GM21447 (cell line): ENCODE measurements around the gene NFIL3.
A peak's percentile ranks its signal among the peaks of the same experiment; 100 is the strongest.
"Not testable (repeated sequence)": the region's sequence is repeated elsewhere in the genome, so short reads cannot be mapped to it uniquely, and the experiment has no call there.

Experiments
- ATAC-seq: cut with Tn5 transposase; IDR thresholded peaks from one replicate; pipeline ENCODE4 v1.9.1; 2021; ENCODE audit not compliant: unreplicated experiment

NFIL3 gene, protein sequence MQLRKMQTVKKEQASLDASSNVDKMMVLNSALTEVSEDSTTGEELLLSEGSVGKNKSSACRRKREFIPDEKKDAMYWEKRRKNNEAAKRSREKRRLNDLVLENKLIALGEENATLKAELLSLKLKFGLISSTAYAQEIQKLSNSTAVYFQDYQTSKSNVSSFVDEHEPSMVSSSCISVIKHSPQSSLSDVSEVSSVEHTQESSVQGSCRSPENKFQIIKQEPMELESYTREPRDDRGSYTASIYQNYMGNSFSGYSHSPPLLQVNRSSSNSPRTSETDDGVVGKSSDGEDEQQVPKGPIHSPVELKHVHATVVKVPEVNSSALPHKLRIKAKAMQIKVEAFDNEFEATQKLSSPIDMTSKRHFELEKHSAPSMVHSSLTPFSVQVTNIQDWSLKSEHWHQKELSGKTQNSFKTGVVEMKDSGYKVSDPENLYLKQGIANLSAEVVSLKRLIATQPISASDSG

DNA sequence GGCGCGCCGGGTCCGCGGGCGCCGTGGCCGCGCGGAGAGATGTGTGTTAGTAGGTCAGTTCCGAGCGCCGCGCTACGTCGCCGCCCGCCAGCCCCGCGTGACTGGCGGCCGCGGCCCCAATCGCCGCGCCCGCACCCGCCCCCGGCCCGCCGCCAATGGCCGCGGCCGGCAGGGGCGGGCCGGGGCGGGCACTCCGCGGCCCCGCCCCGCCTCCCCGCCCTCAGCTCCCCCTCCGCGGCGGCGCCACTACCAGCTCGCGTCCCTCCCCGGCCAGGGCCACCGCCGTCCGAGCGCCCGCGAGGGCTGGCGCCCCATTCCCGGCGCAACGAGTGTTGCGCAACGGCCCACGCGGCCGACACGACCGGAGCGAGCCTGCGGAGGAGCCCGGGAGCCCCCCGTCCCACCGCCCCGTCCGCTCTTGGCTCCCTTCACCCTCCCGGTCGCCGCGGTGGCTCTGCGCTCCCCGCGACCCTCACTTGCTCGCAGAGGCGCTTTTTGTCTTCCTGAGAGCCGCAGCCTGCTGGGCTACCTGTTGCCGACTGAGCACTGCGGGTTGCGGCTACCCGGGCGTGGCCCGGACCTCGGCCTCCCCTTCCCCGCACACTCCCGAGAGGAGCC lies at the start of gene NFIL3:
Gene NFIL3 (minus strand): TSS at position 48 of the 618 bp plus-strand sequence. CDS start 13,098 bp downstream, outside the sequence.
- ATAC-seq: peak; percentile 65

DNA sequence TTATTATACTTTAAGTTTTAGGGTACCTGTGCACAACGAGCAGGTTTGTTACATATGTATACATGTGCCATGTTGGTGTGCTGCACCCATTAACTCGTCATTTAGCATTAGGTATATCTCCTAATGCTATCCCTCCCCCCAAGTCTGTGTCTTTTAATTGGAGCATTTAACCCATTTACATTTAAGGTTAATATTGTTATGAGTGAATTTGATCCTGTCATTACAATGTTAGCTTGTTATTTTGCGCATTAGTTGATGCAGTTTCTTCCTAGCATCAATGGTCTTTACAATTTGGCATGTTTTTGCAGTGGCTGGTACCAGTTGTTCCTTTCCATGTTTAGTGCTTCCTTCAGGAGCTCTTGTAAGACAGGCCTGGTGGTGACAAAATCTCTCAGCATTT lies 47.9 kb upstream of the NFIL3 start:
- not testable (repeated sequence) for ATAC-seq

DNA sequence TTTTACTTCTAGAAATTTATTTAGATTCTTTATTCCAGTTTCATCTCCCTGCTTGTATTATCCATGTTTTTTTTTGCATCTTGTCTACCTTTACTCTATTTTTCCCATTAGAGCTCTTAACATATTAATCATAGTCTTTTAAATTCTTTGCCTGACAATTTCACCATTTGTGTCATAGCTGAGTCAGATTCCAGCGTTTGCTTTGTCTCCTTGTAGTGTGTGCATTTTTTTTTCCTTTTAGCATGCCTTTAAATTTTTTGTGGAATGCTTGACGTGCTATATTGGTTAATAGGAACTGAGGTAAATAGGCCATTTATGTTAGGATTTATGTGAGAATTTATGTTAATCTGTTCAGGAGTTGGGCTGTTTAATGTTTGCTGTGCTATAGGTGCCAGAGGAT lies 41.8 kb upstream of the NFIL3 start:
- no peak for ATAC-seq

DNA sequence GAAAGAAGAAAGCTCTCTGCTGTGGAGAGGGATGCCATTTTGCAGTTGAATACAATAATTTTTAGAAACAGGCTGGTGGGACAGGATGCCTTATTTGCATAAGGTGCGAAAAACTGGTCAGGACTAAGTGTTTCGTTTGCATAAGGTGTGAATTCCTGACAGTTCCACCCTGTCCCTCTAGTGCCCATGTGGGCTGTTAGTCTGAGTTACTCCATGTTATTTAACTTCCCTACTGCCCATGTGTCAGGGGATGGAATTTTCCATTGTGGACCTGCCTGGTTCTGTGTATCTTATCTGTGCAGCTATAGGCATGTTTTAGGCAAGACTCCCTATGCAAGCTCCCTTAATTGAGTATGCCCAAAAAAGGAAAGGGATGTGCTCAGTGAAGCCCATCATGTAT lies 35.3 kb upstream of the NFIL3 start:
- ATAC-seq: no peak

DNA sequence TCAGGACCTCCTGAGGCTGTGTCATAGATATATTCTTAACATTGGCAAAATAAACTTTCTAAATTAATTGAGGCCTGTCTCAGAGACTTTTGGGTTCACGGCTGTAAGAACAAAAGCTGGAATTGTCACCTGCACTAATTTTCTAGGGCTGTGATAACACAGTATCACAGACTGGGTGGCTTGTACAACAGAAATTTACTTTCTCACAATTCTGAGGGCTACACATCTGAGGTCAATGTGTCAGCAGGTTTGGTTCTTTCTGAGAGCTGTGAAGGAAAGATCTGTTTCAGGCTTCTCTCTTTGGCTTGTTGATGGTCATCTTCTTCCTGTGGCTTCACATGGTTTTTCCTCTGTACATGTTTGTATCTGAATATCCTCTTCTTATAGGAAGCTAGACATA lies 29.2 kb upstream of the NFIL3 start:
- ATAC-seq: no peak

DNA sequence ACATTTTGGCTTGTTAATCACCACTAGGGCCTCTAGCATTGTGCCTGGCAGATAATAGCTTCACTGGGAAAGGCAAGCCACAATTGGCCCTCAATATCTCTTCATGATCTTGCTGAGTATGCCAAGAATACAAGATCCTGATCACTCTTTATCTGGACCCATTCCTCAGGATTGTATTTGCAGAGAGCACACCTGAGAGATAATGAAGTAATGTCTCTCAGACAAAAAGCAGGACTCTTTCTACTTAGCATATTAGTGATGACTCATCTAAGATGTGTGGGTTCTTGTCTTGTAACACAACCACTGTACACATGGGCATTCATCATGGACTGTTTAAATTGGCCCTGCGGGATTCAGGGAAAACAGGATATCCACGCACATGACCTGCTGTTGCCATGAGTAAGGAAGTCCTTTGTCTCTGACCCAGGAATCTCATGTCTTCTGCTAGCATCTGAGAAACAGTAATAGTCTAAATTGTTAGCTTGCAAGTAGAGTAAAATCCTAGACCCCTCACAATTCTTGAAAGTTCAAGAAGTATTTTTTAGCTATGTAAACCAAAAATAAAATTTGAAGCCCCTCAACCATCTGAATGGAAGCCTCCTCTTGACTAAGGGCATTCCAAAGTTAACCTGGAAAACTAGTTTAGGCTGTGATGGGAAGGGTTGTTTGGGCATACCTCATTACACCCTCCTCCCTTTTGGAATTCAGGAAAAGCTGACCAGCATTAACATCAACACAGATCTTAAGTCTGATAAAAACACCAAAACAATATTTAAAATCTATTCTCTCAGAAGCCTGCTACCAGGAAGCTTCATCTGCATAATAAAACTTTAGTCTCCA lies 28.0 kb upstream of the NFIL3 start:
- ATAC-seq: no peak

DNA sequence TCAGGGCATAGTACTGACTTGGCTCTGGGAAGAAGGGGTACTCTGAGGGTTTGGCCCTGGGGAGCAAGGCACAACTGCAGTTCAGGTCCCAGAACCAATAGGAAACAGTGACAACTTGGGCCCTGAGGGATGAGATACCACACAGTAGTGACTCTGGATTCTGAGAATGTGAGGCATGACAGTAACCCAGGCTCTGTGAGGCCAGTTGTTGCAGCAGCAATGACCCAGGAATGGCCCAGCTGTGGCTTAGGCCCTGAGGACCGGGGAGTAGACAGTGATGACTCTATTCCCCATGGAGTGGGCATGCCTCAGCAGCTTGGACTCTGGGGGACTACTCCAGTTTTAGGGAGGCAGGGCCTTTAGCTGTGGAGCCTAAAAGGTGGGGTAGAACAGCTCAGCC lies 21.5 kb upstream of the NFIL3 start:
- no peak for ATAC-seq

DNA sequence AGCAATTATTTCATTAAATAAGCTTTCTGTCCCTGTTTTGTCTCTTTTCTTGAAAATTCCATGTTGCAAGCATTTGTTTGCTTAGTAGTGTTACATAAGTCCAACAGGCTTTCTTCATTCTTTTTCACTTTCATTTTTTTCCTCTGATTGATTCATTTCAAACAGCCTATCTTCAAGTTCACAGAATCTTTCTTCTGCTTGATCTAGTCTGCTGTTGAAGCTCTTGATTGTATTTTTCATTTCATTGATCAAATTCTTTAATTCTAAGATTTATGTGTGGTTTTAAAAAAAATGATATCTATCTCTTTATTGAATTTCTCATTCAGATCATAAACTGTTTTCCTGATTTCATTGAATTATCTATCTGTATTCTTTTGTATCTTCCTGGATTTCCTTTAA lies 20.4 kb upstream of the NFIL3 start:
- no peak for ATAC-seq

DNA sequence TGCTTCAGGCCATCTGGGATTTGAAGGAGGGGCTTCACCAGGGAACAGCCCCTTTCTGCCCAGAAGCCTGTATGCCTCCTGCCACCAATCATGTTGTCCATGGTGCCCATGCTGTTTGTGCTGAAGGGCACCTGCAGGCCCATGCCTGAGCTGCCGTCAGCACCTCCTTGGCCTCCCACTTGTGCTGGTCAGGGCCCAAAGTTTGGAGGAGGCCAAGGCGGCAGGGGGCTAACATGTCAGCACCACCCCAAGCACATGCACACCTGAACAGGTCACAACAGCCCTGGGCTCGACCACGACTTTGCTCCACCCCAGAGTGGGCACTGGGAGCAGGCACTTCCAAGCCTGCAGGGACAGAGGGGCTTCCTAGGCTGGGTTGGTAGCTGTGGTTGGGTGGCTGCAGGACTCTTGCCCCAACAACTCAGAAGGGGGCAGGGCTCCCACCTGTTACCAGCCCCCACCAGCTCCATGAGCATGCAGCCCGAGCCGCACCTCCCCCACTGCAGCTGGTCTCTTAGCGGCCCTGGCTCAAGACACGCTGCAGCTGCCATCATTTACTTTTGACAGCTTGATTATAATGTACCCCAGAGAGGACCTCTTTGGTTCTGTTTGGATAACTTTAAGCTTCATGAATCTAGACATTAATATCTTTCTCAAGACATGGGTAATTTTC lies 19.8 kb upstream of the NFIL3 start:
- no peak for ATAC-seq

DNA sequence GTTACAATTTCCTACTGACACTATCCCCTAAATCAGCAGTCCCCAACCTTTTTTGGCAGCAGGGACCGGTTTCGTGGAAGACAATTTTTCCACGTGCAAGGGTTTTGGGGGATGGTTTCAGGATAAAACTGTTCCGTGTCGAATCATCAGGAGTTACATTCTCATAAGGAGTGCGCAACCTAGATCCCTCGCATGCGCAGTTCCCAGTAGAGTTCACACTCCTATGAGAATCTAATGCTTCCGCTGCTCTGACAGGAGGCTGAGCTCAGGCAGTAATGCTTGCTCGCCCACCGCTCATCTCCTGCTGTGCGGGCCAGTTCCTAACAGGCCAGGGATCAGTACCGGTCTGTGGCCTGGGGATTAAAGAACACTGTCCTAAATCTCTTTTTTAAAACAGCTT lies 13.2 kb upstream of the NFIL3 start:
- no peak for ATAC-seq

DNA sequence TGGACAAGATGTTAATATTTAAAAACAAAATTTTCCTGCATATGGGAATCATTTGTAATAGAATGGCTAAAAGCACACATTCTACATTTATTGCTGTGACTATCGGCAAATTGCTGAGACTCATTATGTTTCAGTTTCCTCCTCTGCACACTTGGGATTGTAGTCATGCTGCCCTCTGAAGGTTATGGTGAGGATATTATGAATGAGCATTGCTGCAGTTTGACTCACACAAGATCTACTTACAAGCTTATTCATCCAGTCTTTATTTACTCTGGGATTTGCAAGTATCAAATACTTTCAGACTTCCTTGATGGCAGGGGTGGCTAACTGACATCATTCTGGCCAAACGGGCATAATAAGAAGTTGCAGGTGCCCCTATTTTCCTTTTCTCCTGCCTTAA lies 9.5 kb upstream of the NFIL3 start:
- no peak for ATAC-seq

DNA sequence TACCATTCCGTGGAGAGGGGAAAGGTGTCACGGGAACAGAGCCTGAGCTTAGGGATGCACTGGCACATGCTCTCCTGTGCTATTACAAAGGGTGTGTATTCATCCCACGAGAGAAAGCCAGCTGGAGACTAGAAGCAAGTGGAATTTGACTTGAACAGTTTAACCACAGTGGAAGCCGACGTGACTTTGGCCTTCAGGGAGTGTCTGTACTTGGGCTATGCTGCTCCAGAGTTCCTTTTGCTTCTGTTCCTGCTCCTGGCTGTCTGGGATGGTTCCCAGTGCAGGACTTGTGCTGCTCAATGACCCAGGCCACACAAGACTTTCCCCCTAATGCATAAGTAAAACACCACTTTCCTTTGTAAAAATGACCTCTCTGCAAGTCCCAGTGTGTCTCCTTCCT lies 7.9 kb upstream of the NFIL3 start:
- no peak for ATAC-seq

DNA sequence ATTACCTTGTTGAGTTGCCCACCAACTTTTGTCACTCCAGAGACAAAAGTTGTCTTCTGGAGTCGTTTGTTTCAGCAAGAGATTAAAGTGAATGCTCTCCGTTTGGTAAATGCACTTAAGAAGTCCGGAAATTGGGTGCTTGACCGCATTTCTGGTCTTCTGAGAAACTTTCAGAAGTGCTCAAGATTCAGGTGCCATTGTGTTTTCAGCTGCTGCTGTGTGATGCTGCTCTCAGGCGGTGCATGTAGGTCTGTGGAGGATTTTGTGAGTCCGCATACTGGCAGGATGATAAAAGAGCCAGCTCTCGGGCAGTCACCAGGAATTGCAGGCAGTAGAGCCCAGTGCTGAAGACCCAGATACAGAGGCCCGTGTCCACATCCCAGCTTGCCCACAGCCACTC lies 5.9 kb upstream of the NFIL3 start:
- ATAC-seq: no peak

DNA sequence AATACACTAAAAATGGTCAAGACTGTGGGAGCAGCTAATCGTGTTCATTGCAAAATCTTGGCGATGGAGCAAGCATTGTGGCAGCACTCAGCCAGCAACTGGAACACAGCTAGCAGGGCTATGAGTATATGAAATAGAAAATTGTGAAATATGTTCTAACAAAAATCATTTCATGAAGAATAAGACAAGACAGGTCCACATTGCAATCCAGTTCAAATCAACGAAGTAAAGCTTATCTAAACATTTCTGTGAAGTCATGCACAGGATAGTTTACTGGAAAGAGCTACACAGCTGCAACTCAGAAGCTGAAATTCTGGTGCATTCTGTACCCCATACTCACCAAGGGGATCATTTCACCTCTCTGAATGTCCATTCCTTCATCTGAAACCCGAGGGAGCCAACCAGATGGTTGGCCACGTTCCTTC lies 5.3 kb upstream of the NFIL3 start:
- no peak for ATAC-seq

DNA sequence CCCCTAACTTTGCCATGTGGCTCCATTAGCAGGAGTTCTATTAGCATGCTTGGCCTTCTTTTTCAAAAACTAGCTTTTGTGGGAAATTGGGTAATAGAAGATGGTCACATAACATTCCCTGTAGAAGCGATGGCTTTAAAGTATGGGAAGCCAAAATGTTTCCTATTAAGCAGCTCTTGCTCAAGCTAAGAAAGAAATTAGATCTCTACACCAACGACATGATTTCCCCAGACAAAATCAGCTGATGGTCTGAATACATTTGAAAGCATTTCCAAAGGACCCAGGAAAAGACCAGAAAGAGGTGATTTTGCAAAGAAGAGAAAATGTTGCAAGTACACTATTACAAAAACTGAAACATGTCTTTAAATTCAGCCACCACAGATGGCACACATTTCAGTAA lies 4.8 kb upstream of the NFIL3 start:
- ATAC-seq: no peak

DNA sequence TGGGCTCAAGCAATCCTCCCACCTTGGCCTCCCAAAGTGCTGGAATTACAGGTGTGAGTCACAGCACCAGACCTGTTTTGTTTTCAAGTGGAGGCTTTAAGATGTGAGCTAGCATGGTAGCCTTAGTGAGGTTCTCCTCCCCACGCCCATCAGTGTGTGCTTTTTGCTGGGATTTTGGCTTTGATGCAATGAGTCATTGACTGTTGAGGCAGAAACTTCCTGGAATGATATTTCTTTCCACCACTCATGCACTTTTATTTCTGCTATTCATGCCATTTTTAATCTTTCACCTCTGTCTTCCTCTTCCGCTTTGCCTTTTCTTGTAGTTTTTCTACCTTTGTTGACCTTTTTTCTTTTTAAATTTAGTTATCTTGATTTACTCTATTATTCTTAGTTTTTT lies 4.2 kb upstream of the NFIL3 start:
- ATAC-seq: no peak

DNA sequence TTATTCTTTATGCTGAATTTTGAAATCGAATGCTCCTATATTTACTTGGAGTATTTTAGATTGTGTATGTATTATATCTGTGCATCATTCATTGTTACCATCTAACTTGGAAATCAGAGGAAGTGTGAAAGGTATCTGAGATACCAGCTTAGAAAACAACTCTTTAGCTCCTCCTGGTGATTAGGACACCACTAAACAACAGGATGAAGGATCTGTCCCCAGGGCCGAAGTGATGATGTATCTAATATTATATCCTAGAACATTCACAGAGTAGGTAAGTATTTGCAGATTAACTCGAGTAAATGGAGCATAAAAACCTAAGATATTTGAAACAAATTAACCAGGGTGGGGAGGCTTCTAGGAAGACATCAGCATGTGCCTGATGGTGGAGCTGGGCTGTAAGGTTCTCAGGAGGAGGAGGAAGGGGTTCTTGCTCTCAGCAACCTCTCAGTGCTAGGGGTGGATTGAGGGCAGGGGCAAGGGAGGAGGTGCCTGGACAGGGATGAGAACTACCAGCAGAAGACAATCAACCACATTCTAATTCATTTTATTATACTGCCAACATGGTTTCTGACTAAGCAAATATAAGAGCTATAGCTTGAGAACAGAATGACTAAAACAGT lies 2.6 kb upstream of the NFIL3 start:
- ATAC-seq: no peak

DNA sequence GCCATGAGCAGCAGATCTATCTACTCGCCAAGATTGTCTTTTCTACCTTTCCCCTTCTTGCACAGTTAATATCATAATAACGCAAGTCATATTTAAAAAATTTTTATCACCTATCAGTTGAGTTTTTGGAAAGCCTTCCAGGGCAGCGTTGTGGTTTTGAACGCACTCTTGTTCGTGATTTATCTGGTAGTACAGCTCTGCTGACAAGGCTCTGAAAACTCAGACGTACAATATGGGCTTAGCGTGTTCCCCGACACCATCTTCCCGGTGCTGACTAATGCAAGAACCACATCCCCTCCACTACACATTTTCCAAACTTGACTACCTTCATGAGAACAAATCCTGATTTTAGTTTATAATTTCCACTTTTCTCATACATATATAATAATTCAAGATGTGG lies 1.6 kb upstream of the NFIL3 start:
- no peak for ATAC-seq

DNA sequence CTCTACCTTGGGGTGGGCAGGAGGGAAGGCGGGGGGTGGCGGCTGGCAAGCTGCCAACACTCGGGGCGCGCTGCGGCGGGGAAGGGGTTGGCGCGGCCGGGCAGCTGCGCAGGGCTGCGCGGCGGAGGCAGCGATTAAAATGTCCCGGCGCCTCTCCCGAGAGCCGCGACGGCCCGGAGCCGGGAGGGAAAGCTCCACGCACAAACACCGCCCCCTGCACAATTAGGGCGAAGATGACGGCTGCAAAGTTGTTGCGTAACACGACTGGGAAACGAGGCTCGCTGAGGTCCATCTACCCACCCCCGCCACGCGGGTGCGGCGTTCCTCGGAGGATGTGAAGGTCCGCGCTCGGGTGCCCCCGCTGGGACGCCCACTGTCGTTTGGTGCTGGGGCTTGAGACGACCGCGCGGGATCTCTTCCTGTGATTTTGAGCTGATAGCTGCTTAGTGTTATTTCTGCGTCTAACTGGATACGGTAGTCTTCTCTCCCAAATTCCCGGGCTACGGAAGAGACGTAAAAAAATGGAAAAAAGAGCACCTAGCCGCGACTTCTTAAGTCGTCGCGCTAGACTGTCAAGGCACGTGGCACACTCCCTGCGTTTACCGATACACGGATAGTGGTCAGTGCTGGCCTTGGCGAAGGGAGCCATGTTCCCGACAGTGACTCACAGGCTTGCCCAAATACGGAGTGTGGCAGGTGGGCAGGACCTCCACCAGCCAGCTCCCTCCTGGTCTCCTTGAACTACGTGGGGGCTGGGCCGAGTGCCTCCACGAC lies 958 bp upstream of the NFIL3 start:
- peak; percentile 11 for ATAC-seq
